ENCODE data around the gene GPRIN3. TPM values are rescaled to one million over a fixed set of nuclear protein-coding genes. Genes with fewer than 3 reads are reported as not detected.
"Not testable (repeated sequence)": the region's sequence is repeated elsewhere in the genome, so short reads cannot be mapped to it uniquely, and the experiment has no call there.

GPRIN3 gene
- total RNA-seq, 1 experiment from 2014 or later = 0.12 TPM

DNA sequence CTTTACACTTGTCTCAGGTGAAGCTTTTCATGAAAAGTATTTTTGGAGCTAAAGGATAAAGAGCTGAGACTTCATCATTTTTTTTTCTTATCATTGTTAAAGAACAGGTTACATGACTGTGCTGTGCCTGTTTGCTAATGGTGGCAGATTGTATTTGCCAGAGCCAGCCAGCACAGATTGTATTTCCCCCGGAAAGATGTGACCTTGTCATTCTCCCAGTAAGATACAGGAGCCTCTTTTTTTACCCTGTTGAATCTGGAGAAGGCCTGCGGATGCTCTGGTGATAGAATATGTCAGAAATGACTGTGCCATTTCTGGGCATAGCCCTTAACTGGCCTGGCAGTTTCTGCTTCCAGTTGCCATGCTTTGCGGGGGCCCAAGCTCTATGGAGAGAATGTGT lies 91.9 kb downstream of the GPRIN3 start:
- H3K27me3 ChIP-seq = no peaks in the 10 kb centered on the region
- H3K27ac ChIP-seq = no peak overlapping the region
- H3K9me3 ChIP-seq (replicated peaks) = no peaks in the 10 kb centered on the region
- DNase-seq = no peak
- H3K4me3 ChIP-seq = no peak overlapping the region
- no peaks in the 10 kb centered on the region for H3K36me3 ChIP-seq
- no peaks in the 10 kb centered on the region for H3K4me1 ChIP-seq

GRCh38 chr4:89214308-89214707 lies 93.3 kb downstream of the GPRIN3 start:
- H3K36me3 ChIP-seq = no peaks in the 10 kb centered on the region
- no peaks in the 10 kb centered on the region for H3K9me3 ChIP-seq (replicated peaks)

DNA sequence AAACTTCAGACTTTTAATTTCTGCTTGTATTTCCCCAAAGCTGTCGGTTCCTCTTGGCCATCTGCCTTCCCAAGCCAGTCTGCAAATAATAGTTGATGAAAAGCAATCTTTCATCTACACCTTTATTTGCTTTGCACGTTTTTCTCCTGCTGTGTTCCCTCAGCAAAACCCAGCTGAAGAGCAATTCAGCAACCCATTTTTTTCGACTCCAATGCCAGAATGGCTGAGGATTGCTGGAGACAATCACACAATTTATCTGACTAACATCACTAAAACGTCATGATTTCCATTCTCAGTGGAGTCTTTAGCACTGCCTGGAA lies 94.3 kb downstream of the GPRIN3 start:
- Histone ChIP-seq H3K9me3 (replicated peaks) (no peaks in the 10 kb centered on the region), H3K4me1 (no peaks in the 10 kb centered on the region), H3K36me3 (no peaks in the 10 kb centered on the region), H3K27ac (no peak overlapping the region), H3K27me3 (no peaks in the 10 kb centered on the region), H3K4me3 (no peak overlapping the region)
- no peak for DNase-seq

More at GRCh38 chr4:89214308-89214707, 93.3 kb downstream of the GPRIN3 start:
- Histone ChIP-seq H3K4me3 (no peak overlapping the region), H3K27me3 (no peaks in the 10 kb centered on the region), H3K27ac (no peak overlapping the region), H3K4me1 (no peaks in the 10 kb centered on the region)
- no peak for DNase-seq

DNA sequence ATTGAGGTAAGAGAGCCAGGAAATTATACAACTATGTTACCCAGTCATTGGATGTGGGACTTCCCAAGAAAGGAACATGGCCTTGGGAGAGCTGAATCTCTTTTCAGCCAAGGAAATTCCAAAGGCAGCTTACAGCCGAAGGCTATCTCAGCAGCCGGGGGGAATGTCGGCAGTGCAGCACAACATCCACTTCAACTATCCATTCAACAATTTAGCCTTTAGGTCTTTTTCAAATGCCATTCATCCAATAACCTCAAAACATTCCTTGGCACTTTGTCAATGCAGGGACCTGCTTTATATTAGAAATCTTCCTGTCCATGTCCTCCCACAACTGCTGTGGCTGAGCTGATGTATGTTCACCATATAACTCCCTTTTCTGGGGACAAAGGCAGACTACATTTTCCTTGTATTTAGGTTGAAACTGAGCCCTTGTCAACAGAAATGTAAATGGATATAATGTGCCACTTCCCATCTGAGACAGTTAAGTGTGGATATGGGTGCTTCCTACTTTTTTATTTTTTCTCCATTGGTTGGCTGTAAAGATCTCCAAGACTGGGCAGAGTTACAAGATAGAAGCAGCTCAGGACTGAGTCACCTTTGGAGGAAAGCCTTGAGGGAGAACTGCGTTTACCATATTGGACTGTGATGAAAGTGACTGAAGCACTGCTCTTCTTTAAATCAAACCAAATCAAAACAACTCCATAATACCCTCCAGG lies 94.8 kb downstream of the GPRIN3 start:
- H3K27ac ChIP-seq = no peak overlapping the region
- no peak overlapping the region for H3K4me3 ChIP-seq
- no peak for DNase-seq
- no peaks in the 10 kb centered on the region for H3K4me1 ChIP-seq
- no peaks in the 10 kb centered on the region for H3K36me3 ChIP-seq
- H3K27me3 ChIP-seq = no peaks in the 10 kb centered on the region
- H3K9me3 ChIP-seq (replicated peaks) = no peaks in the 10 kb centered on the region

DNA sequence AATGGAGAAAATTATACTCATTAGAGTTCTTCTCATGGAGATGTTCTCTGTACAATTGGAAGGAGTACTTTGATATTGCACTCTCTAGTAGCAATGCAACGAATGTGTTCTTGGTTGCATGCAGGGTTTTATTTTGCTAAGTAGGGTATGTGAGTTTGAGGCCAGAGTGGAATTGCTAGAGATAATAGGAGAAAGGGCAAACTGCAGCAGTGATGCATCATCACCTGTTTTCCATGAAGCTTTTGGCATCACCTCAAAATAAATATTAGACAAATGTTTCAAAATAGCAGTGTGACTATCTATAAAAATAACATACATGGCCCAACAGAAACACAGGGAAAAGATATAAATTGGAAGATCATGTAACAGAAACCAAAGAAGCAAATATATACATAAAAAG lies 103.0 kb downstream of the GPRIN3 start:
- H3K27ac ChIP-seq = no peak overlapping the region
- H3K27me3 ChIP-seq = no peaks in the 10 kb centered on the region
- no peaks in the 10 kb centered on the region for H3K9me3 ChIP-seq (replicated peaks)
- H3K36me3 ChIP-seq = no peaks in the 10 kb centered on the region
- H3K4me3 ChIP-seq = no peak overlapping the region
- peak in 1 of 2 experiments; percentile 56 for DNase-seq
- peaks cover 6% of the 10 kb centered on the region for H3K4me1 ChIP-seq

GRCh38 chr4:89203902-89204301 lies 103.7 kb downstream of the GPRIN3 start:
- peaks cover 6% of the 10 kb centered on the region for H3K4me1 ChIP-seq
- no peaks in the 10 kb centered on the region for H3K36me3 ChIP-seq
- H3K27ac ChIP-seq = no peak overlapping the region
- no peaks in the 10 kb centered on the region for H3K27me3 ChIP-seq
- no peaks in the 10 kb centered on the region for H3K9me3 ChIP-seq (replicated peaks)
- no peak for DNase-seq
- no peak overlapping the region for H3K4me3 ChIP-seq

DNA sequence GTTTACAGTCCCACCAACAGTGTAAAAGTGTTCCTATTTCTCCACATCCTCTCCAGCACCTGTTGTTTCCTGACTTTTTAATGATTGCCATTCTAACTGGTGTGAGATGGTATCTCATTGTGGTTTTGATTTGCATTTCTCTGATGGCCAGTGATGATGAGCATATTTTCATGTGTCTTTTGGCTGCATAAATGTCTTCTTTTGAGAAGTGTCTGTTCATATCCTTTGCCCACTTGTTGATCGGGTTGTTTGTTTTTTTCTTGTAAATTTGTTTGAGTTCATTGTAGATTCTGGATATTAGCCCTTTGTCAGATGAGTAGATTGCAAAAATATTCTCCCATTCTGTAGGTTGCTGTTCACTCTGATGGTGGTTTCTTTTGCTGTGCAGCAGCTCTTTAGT lies 108.2 kb downstream of the GPRIN3 start:
- not testable (repeated sequence) for H3K36me3 ChIP-seq; H3K27me3 ChIP-seq; H3K9me3 ChIP-seq (replicated peaks); H3K4me1 ChIP-seq; H3K27ac ChIP-seq; DNase-seq; H3K4me3 ChIP-seq

DNA sequence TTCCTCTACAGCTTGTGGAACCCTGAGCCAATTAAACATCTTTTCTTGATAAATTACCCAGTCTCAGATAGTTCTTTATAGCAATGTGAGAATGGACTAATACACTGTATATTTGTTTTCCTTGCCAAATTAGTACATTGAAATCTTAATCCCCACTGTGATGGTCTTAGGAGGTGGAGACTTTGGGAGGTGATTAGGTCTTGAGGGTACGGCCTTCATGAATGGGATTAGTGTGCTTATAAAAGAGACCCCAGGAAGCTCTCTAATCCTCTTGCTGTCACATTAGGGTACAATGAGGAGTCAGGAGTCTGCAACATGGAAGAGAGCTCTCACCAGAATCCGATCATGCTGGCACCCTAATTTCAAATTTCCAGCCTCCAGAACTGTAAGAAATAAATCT lies 109.7 kb downstream of the GPRIN3 start:
- no peak overlapping the region for H3K27ac ChIP-seq
- DNase-seq = no peak

DNA sequence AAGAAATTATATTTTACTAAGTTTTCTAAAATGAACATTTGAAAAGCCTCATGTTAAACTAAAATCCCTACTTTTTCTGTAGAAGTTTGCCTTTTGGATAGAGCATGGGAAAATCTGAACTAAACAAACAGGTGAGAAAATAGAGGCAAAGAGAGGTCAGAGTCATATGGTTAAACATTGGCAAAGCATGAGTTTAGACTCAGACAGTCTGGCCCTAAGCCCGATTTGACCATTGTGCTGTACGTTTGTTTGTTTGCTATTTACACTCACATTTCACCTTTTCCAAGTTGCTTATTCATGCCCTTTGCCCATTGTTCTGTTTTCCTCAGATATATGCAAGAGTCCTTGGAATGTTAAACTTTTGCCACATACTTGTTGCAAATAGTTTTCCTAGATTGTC lies 110.9 kb downstream of the GPRIN3 start:
- no peaks in the 10 kb centered on the region for H3K36me3 ChIP-seq
- no peaks in the 10 kb centered on the region for H3K9me3 ChIP-seq (replicated peaks)
- DNase-seq = no peak
- no peak overlapping the region for H3K27ac ChIP-seq
- no peak overlapping the region for H3K4me3 ChIP-seq
- no peaks in the 10 kb centered on the region for H3K27me3 ChIP-seq
- no peaks in the 10 kb centered on the region for H3K4me1 ChIP-seq

More for the DNA sequence above, 109.7 kb downstream of the GPRIN3 start:
- H3K27me3 ChIP-seq = no peaks in the 10 kb centered on the region
- H3K36me3 ChIP-seq = no peaks in the 10 kb centered on the region
- H3K9me3 ChIP-seq (replicated peaks) = no peaks in the 10 kb centered on the region
- no peak overlapping the region for H3K4me3 ChIP-seq
- H3K4me1 ChIP-seq = no peaks in the 10 kb centered on the region

GRCh38 chr4:89196056-89196674 lies 111.4 kb downstream of the GPRIN3 start:
- H3K27me3 ChIP-seq = no peaks in the 10 kb centered on the region
- DNase-seq = no peak
- H3K9me3 ChIP-seq (replicated peaks) = no peaks in the 10 kb centered on the region

DNA sequence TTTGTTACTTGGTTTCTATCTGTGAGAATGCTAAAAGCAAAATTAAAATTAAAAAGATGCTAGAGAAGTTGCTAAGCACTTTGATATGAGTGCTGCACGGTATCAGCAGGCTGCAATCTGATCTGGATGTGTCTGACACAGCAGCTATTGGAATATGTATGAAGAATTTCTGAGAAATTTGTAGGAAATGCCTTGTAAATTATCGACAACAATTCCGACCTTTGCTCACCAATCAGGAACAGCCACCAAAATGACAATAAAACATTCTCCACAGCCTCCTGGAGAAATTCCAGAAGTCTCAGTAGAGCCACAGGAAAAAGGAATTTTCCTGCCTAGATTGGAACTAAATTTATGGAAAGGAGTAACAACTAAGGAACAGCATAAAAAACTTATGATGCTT lies 113.8 kb downstream of the GPRIN3 start:
- Histone ChIP-seq H3K27ac (no peak overlapping the region), H3K4me1 (no peaks in the 10 kb centered on the region), H3K9me3 (replicated peaks) (no peaks in the 10 kb centered on the region), H3K36me3 (no peaks in the 10 kb centered on the region), H3K4me3 (no peak overlapping the region), H3K27me3 (no peaks in the 10 kb centered on the region)
- no peak for DNase-seq

More at GRCh38 chr4:89196056-89196674, 111.4 kb downstream of the GPRIN3 start:
- Histone ChIP-seq H3K4me1 (no peaks in the 10 kb centered on the region), H3K36me3 (no peaks in the 10 kb centered on the region), H3K4me3 (no peak overlapping the region), H3K27ac (no peak overlapping the region)

Other genes with a start within 250 kb of the GPRIN3 start
- gene TIGD2, start 196.3 kb downstream of the GPRIN3 start, total RNA-seq (2014; rRNA removed; shearing (Covaris generic)) = 34.6 and 36.4 TPM in 2 replicates